Right lobe of liver (tissue), 6 donors: ENCODE results near the gene OR2AE1. TPM values are rescaled to one million over a fixed set of nuclear protein-coding genes. Genes with fewer than 3 reads are reported as not detected.

Source experiments
- ATAC-seq, 4 donors: fragments of 200-7000 bp; cut with Tn5 transposase; one replicate each; pipeline ENCODE4 v1.9.1; 2020; ENCODE audit warnings: mild to moderate bottlenecking in 4 of 4, moderate library complexity in 4 of 4
- DNase-seq, 3 donors: peaks; one replicate each; pipeline ENCODE4 v3.0.0-alpha.2; 2020
- H3K27ac ChIP-seq, 3 donors: fragments of 200-600 bp; one replicate each; pipeline ENCODE4 v1.8.0; 2022
- H3K27me3 ChIP-seq, 2 donors: fragments of 200-600 bp; one replicate each; pipeline ENCODE4 v1.8.0; 2022
- H3K36me3 ChIP-seq, 4 donors: fragments of 200-600 bp; sonication (generic) in 1 of 4; one replicate each; pipeline versions ENCODE4 v1.5.1 to v1.8.0; 2017 to 2022; ENCODE audit warnings: control low read depth in 1 of 4
- H3K4me1 ChIP-seq, 4 donors: fragments of 200-600 bp; sonication (generic) in 1 of 4; one replicate each; pipeline versions ENCODE4 v1.5.1 to v1.8.0; 2017 to 2022; ENCODE audit warnings: control low read depth in 1 of 4
- H3K4me3 ChIP-seq, 3 donors: fragments of 200-600 bp; one replicate each; pipeline ENCODE4 v1.8.0; 2022
- H3K9me3 ChIP-seq, 4 donors: fragments of 200-600 bp; sonication (generic) in 1 of 4; one replicate each; pipeline versions ENCODE4 v1.5.1 to v1.8.0; 2017 to 2022; ENCODE audit warnings: control low read depth in 1 of 4
- CTCF ChIP-seq, 4 donors: fragments of 200-600 bp in 3 of 4; fragments of 450-650 bp in 1 of 4; IDR thresholded peaks; one replicate each; pipeline versions ENCODE4 v1.5.1 to v1.8.0; 2016 to 2022; ENCODE audit warnings: antibody characterized with exemption in 4 of 4, mild to moderate bottlenecking in 2 of 4
- POLR2A ChIP-seq: fragments of 450-650 bp; IDR thresholded peaks from one replicate; pipeline ENCODE4 v1.6.1; 2017; ENCODE audit warnings: antibody characterized with exemption, mild to moderate bottlenecking
- WGBS: methylation state at CpG from one replicate; pipeline ENCODE4 v1.1.6; 2018; ENCODE audit warnings: low coverage, low lambda C conversion rate; ENCODE audit not compliant: insufficient coverage; ENCODE audit errors: missing lambda C conversion rate; 5-methylcytosine and 5-hydroxymethylcytosine counted together
- intact Hi-C, 2 donors: fragments of 100-400 bp; cut with DNase I; formaldehyde crosslinking; loops; one replicate each; pipeline versions ENCODE4 v1.11.2 to v1.14.1; 2022
- total RNA-seq, 6 experiments: library from RNA; depleted of rRNA in 2 of 6; stranded (reverse); fragments of >200 nt in 2 of 6; fragmentation: NEBNext Ultra II Directional in 3 of 6; extraction: Animal tissue kit (Norgen Biotek cat#: 25700) in 3 of 6; gene quantifications; one replicate each; pipeline versions ENCODE4 v1.1.0 to v1.2.4, GENCODE V29; 2016 to 2023
- donor health status: DM: no; HTN: yes; CAD: no.
- donor health status: DM: no; HTN: no; CAD: no.
- donor health status: DM: no; HTN: no; CAD: no.
- donor health status: DM: no; HTN: yes; CAD: no.
- donor health status: DM: no; HTN: yes; CAD: no.

OR2AE1 gene
- total RNA-seq, 6 experiments from 2014 or later: not detected

- 84% methylated on average over 9 of the region's 15 CpGs for WGBS
- intact Hi-C loops: no loop called here
- H3K4me1 ChIP-seq: peaks cover 0 to 4% (median 0%) of the 10 kb centered on the region in 4 donors
- H3K4me3 ChIP-seq: no peak overlapping the region
- peak; percentile 66 to 95 (median 70) for ATAC-seq
- TF ChIP-seq POLR2A (no peak), CTCF (IDR thresholded peaks at IDR 0.05) (no peak)
- H3K27me3 ChIP-seq: no peaks in the 10 kb centered on the region
- DNase-seq: peak in 2 of 3 donors; percentile 44 to 59
- H3K9me3 ChIP-seq: no peaks in the 10 kb centered on the region
- H3K27ac ChIP-seq: peak overlapping the region in 1 of 3 donors; percentile 42
- H3K36me3 ChIP-seq: peaks cover 0 to 98% (median 23%) of the 10 kb centered on the region in 4 donors
These were observed 16.3 kb downstream of the OR2AE1 start for GRCh38 chr7:99860281-99861127.

- Histone ChIP-seq H3K4me1 (peaks cover 0 to 8% (median 0%) of the 10 kb centered on the region in 4 donors), H3K9me3 (no peaks in the 10 kb centered on the region), H3K27me3 (no peaks in the 10 kb centered on the region), H3K36me3 (peaks cover 0 to 91% (median 20%) of the 10 kb centered on the region in 4 donors), H3K27ac (no peak overlapping the region), H3K4me3 (no peak overlapping the region)
- TF ChIP-seq POLR2A: no peak
- no peak for TF ChIP-seq CTCF (IDR thresholded peaks at IDR 0.05)
- 93% methylated on average over 1 of the region's 1 CpG for WGBS
- intact Hi-C loops: no loop called here
- DNase-seq: no peak
- ATAC-seq: no peak
These were observed 21.6 kb downstream of the OR2AE1 start for GRCh38 chr7:99855236-99855635.

- Histone ChIP-seq H3K27me3 (no peaks in the 10 kb centered on the region), H3K9me3 (no peaks in the 10 kb centered on the region), H3K4me1 (no peaks in the 10 kb centered on the region), H3K4me3 (no peak overlapping the region), H3K27ac (no peak overlapping the region), H3K36me3 (peaks cover 0 to 80% (median 20%) of the 10 kb centered on the region in 4 donors)
- no peak for TF ChIP-seq CTCF (IDR thresholded peaks at IDR 0.05)
- TF ChIP-seq POLR2A: no peak
- DNase-seq (no peak), ATAC-seq (peak in 3 of 4 donors; percentile 21 to 43 (median 34))
- 59% methylated on average over 5 of the region's 6 CpGs for WGBS
- intact Hi-C loops: no loop called here
These were observed 28.2 kb downstream of the OR2AE1 start for GRCh38 chr7:99848420-99849216.

- 54% methylated on average over 1 of the region's 1 CpG for WGBS
These were observed 32.5 kb downstream of the OR2AE1 start for GRCh38 chr7:99844328-99844727.

More at GRCh38 chr7:99844328-99844727, 32.5 kb downstream of the OR2AE1 start:
- intact Hi-C loops: no loop called here
- no peak for ATAC-seq
- Histone ChIP-seq H3K27ac (no peak overlapping the region), H3K9me3 (no peaks in the 10 kb centered on the region), H3K27me3 (no peaks in the 10 kb centered on the region), H3K4me3 (no peak overlapping the region), H3K36me3 (peaks cover 0 to 88% (median 14%) of the 10 kb centered on the region in 4 donors), H3K4me1 (peaks cover 0 to 6% (median 0%) of the 10 kb centered on the region in 4 donors)
- DNase-seq: no peak
- TF ChIP-seq POLR2A: no peak
- no peak for TF ChIP-seq CTCF (IDR thresholded peaks at IDR 0.05)
